ENCODE results near the gene RNASEH1.

The RNASEH1 gene

GRCh38 chr2:3547915-3548314 lies 10.2 kb downstream of the RNASEH1 start:
- DNase-seq = no peak

GRCh38 chr2:3545788-3546478 lies 12.2 kb downstream of the RNASEH1 start:
- no peak for DNase-seq

GRCh38 chr2:3543023-3543683 lies 15.0 kb downstream of the RNASEH1 start:
- no peak for DNase-seq

GRCh38 chr2:3542107-3542506 lies 16.0 kb downstream of the RNASEH1 start:
- DNase-seq = no peak

GRCh38 chr2:3539836-3540235 lies 18.3 kb downstream of the RNASEH1 start:
- DNase-seq = no peak

GRCh38 chr2:3536682-3537632 lies 21.2 kb downstream of the RNASEH1 start:
- DNase-seq = peak; percentile 16

- DNase-seq = no peak
These were observed 22.1 kb downstream of the RNASEH1 start for GRCh38 chr2:3535794-3536681.

GRCh38 chr2:3535467-3535793 lies 22.7 kb downstream of the RNASEH1 start:
- no peak for DNase-seq

- no peak for DNase-seq
These were observed 23.8 kb downstream of the RNASEH1 start for GRCh38 chr2:3534251-3534814.

GRCh38 chr2:3533836-3534235 lies 24.3 kb downstream of the RNASEH1 start:
- no peak for DNase-seq

- DNase-seq = no peak
These were observed 25.2 kb downstream of the RNASEH1 start for GRCh38 chr2:3532941-3533340.

- DNase-seq = no peak
These were observed 28.7 kb downstream of the RNASEH1 start for GRCh38 chr2:3529316-3530025.

- DNase-seq = no peak
These were observed 30.0 kb downstream of the RNASEH1 start for GRCh38 chr2:3527886-3528785.

- DNase-seq = no peak
These were observed 31.3 kb downstream of the RNASEH1 start for GRCh38 chr2:3526871-3527270.

GRCh38 chr2:3523551-3524041 lies 34.5 kb downstream of the RNASEH1 start:
- no peak for DNase-seq

GRCh38 chr2:3522961-3523421 lies 35.1 kb downstream of the RNASEH1 start:
- DNase-seq = no peak

- DNase-seq = no peak
These were observed 37.5 kb downstream of the RNASEH1 start for GRCh38 chr2:3520591-3520990.

- peak; percentile 84 for DNase-seq
These were observed 38.6 kb downstream of the RNASEH1 start, which contains the start of gene ADI1 for GRCh38 chr2:3519255-3520205. TSS of gene ADI1 (minus strand) at chr2:3519531. CDS start at chr2:3519487, 44 bp downstream.

All from stimulated activated CD4-positive, alpha-beta T cell treated with anti-CD3 and anti-CD28 coated beads, Interleukin-1b, Interleukin-23, amount 100 ng/mL, for 48 hours (primary cell).